NCI-H146 treated with DMSO at 0.1 percent for 48 hours (cell line): ENCODE measurements around the gene ABCC1.
"Not testable (repeated sequence)": the region's sequence is repeated elsewhere in the genome, so short reads cannot be mapped to it uniquely, and the experiment has no call there.

ENCODE experiments used
- DNase-seq: peaks from one replicate; lab custom pipeline; 2025; ENCODE audit not compliant: unreplicated experiment; lab: John Stamatoyannopoulos, UW

Gene ABCC1

DNA sequence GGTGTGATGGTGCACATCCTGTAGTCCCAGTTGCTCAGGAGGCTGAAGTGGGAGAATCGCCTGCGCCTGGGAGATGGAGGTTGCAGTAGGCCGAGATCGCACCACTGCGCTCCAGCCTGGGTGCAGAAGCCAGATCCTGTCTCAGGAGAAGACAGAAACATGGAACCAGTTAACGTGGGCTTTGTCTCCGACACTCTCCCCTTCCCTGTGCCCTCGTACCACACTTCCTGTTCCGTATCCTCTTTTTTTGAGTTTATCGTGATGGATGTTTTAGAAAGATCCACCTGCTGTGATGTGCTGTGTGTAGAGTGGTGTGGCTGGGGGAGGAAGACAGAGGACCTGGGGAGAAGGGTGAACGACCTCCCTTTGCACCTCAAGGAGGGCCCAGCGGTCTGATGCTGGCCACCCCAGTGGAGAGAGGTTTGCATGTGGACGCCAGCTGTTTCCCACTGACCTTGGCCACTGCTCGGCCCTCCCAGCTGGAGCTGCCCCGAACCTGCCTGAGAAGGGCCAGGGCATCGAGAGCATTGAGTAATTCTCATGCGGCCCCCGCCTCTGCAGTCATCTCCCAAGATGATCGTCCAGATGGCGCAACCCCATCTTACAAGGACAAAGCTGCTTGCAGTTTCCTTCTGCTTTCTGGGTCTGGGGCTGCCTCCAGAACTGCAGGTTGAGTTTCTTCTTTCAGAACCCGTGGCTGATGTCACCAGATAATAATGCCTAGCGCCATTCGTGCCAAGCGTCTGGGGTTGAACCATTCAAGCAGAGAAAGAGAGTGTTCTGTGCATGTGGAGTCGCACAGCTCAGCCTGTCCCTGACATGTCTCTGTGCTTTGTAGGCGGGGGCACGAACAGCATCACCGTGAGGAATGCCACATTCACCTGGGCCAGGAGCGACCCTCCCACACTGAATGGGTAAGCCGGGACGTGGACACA lies 126.3 kb downstream of the ABCC1 start:
- no peak for DNase-seq

GRCh38 chr16:16076423-16076813 lies 127.0 kb downstream of the ABCC1 start:
- DNase-seq: no peak

DNA sequence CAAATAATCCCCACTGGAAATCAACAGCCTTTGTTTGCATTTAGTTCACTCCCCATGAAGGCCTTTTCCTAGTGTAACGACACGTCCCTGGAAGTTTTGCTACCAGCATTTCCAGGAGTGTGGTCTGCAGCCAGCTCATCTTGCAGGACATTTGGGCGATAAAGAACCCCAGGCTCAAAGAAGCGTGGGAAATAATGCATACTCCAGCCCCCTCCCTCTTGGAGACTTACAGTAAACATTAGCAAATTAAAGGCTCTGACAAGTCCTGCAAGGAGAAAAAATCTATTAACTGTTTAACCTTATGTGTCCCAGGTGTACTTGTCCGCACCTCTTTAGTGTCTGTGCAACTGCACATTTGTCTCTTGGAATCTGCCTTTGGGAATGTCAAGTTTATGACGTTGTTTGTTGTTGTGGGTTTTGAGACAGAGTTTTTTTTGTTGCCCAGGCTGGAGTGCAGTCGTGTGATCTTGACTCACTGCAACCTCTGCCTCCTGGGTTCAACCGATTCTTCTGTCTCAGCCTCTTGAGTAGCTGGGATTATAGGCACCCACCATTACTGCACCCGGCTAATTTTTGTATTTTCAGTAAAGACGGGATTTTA lies 131.1 kb downstream of the ABCC1 start:
- no peak for DNase-seq

DNA sequence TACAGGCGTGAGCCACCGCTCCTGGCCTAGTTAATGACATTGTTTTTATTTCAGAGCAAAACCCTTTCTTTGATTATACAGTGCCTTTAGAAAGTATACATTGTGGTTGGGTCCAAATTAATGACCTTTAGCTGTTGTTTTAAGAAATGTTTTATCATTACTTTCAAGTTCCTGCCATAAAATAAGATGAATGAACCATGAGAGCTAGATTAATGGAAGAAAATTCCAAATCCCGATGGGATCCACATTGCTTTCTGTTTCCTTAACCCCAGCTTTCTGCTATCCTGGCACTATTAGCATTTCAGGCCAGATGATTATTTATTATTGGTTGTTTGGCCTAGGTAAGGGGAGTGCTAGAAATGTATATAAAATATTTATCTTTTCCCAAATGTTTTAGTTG lies 131.7 kb downstream of the ABCC1 start:
- no peak for DNase-seq

DNA sequence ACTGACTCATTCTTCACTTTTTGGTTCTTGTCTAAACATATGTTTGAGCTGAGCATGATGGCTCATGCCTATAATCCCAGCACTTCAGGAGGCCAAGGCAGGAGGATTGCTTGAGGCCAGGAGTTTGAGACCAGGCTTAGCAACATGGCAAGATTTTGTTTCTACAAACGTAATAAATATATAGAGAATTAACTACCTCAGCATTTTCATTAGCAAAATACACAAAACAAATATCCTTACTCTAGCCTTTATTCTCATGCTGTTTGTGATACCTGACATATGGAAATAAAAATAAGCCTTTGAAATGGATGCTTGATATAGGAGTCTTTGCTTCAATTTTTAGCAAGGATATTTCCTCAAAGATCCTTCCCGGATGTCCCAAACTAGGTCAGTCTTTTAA lies 132.8 kb downstream of the ABCC1 start:
- no peak for DNase-seq

GRCh38 chr16:16083421-16084156 lies 134.2 kb downstream of the ABCC1 start:
- no peak for DNase-seq

DNA sequence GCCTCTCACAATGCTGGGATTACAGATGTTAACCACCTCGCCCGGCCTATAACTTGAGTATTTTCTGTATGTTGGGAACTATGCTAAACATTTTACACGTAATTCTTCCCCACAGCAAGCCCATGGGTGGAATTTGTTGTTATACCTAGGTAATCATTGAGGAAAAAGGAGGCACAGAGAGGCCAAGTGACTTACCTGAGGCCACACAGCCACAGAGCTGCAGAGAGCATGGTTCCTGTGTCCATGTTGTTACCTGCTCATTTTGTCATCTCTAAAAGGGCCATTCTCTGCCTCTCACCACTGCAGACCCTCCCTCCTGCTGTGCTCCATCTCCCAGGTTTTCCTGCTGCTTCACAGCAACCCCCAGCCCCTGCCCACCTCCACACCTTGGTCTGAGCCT lies 135.5 kb downstream of the ABCC1 start:
- DNase-seq: no peak

GRCh38 chr16:16086653-16087446 lies 137.4 kb downstream of the ABCC1 start:
- no peak for DNase-seq

GRCh38 chr16:16090238-16090637 lies 140.8 kb downstream of the ABCC1 start:
- DNase-seq: no peak

DNA sequence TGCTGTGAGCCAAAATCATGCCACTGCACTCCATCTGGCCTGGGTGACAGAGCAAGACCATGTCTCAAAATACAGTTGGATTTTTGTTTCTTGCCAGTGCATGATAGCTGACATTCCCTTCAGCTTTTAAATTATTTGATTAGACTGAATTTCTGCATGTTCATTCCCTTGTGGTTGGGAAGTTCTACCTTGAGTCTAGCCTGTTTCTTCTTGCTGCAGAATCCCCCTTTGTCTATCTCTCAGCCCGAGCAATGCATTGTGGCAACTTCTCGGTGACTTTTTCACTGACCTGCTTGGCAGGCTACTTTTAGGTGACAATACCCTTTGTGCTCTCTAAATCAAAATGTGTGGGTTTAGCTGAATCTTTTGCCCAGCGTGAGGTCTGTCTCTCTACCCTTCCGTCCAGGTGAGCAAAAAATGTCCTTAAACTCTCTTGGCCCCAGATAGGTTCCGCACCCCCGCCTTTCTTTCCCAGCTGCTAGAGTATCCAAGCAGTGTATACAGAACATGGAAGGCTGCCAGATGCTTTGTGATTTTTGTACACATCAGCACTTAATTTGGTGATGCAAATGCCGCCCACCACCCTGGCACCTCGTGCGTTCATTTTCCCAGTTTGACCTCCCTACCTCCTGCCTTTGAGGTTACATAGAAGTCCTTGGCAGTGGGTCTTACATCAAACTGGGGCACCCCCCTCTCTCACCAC lies 143.7 kb downstream of the ABCC1 start:
- no peak for DNase-seq

GRCh38 chr16:16093628-16094332 lies 144.4 kb downstream of the ABCC1 start:
- DNase-seq: no peak

- DNase-seq: no peak
Measured at GRCh38 chr16:16095646-16096045, 146.2 kb downstream of the ABCC1 start.

- DNase-seq: no peak
Measured at GRCh38 chr16:16096121-16096857, 146.9 kb downstream of the ABCC1 start.

DNA sequence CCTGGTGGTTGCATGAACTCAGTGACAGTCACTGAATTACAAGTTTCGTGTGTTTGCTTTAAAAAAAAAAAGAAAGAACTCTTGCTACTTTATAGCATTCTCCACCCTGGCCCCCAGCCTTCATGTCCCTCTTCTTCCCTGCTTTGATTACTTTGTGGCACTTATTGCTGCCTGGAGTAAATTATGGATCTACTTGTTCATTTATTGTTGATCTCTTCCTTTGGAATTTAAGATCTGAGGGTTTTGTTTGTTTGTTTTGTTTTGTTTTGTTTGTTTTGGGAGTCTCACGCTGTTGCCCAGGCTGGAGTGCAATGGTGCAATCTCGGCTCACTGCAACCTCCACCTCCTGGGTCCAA lies 147.4 kb downstream of the ABCC1 start:
- DNase-seq: no peak

- DNase-seq: no peak
Measured at GRCh38 chr16:16099320-16099719, 149.9 kb downstream of the ABCC1 start.

DNA sequence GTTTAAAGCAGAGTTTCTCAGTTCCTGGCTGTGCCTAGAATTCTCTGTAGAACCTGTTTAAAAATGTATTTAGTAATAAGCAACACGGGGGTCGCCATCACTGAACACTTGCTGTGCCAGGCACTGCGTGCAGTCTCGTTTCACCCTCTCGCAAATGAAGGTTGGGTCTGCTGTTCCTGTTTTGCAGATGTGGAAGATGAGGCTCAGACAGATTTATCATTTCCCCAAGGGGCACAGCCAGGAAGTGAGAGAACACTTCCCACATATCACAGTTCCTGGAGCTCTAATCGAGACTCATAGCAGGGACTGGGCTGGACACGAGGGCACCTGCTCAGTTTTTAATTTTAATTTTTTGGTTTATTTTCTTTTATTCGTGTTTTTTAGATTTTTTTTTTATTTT lies 151.2 kb downstream of the ABCC1 start:
- no peak for DNase-seq

DNA sequence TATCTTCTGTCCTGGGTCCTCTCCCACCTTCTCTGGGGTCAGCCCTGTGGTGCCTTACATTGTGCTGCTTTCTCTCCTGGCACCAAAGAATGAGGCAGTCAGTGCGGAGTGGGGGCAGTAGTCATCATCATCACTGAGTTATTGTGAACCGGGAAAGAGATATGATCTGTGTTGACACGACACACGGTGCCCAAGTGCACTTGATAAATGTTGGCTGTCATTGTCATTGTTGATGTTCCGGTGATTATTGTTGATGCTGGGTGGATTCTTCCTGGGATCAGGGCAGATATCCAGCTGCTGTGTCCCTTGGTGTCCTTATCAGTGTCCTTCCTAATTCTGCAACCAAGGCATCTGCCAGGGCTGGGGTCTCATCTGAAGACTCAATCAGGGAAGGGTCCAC lies 152.2 kb downstream of the ABCC1 start:
- DNase-seq: no peak

DNA sequence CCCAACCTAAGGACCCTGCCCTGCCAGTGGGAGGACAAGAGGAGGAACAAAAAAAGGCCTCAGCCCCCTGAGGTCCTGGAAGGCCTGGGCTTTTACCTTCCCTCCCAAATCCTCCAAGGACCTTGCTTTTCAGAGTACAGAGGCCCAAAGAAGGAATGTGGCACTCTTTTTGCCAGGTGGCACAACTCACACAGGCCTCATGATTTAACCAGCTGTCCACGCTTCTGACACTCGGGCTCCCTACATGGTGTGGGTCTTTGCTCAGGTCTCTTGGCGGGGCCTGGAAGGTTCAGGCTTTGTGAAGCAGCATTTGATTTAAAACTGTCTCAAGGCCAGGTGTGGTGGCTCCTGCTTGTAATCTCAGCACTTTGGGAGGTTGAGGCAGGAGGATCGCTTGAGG lies 153.3 kb downstream of the ABCC1 start:
- no peak for DNase-seq

- DNase-seq: not testable (repeated sequence)
Measured at GRCh38 chr16:16104132-16104803, 154.9 kb downstream of the ABCC1 start.
